HepG2 (cell line): Measurements from ENCODE around the gene HAGH. TPM values are rescaled to one million over a fixed set of nuclear protein-coding genes. Genes with fewer than 3 reads are reported as not detected.

Source experiments
- BCL6 ChIP-seq: IDR thresholded peaks from 2 replicates; pipeline ENCODE4 v1.6.1; 2016; ENCODE audit warnings: missing genetic modification reagents, missing compliant biosample characterization
- FOXK1 ChIP-seq: sonication (generic); formaldehyde crosslinking; IDR thresholded peaks from 2 replicates; pipeline ENCODE4 v1.4.0; 2020; ENCODE audit warnings: low read depth, missing genetic modification reagents, borderline replicate concordance
- GZF1 ChIP-seq: sonication (generic); formaldehyde crosslinking; IDR thresholded peaks from 2 replicates; pipeline ENCODE4 v1.5.1; 2020; ENCODE audit warnings: mild to moderate bottlenecking, missing genetic modification reagents
- HDAC1 ChIP-seq: sonication (generic); formaldehyde crosslinking; IDR thresholded peaks from 2 replicates; pipeline ENCODE4 v1.5.1; 2020; ENCODE audit warnings: mild to moderate bottlenecking, missing genetic modification reagents
- HNF1B ChIP-seq: sonication (generic); formaldehyde crosslinking; IDR thresholded peaks from 2 replicates; pipeline ENCODE4 v1.5.1; 2020; ENCODE audit warnings: mild to moderate bottlenecking, moderate library complexity, missing genetic modification reagents
- HNRNPH1 ChIP-seq: fragments of 200-400 bp; formaldehyde crosslinking; optimal IDR thresholded peaks from 2 replicates; pipeline ENCODE3; 2017; ENCODE audit warnings: mild to moderate bottlenecking, low read depth, low read length
- JUN ChIP-seq: sonication (generic); formaldehyde crosslinking; IDR thresholded peaks from 2 replicates; pipeline ENCODE4 v1.4.0; 2020; ENCODE audit warnings: mild to moderate bottlenecking, missing genetic modification reagents
- MEIS1 ChIP-seq: sonication (generic); formaldehyde crosslinking; IDR thresholded peaks from 2 replicates; pipeline ENCODE4 v1.9.0; 2021; ENCODE audit warnings: mild to moderate bottlenecking, missing genetic modification reagents, moderate library complexity, borderline replicate concordance
- REST ChIP-seq, 2 experiments: IDR thresholded peaks; 2 replicates each; pipeline ENCODE4 v1.6.1; 2011 to 2012; ENCODE audit warnings: low read length in 2 of 2, borderline replicate concordance in 1 of 2, low read depth in 1 of 2, mild to moderate bottlenecking in 1 of 2, moderate library complexity in 1 of 2
- TERF1 ChIP-seq: sonication (generic); formaldehyde crosslinking; IDR thresholded peaks from 2 replicates; pipeline ENCODE4 v1.8.0; 2022; ENCODE audit warnings: mild to moderate bottlenecking, missing genetic modification reagents, moderate library complexity
- TOE1 ChIP-seq: sonication (generic); formaldehyde crosslinking; IDR thresholded peaks from 2 replicates; pipeline ENCODE4 v1.4.0; 2020; ENCODE audit warnings: mild to moderate bottlenecking, missing genetic modification reagents
- XBP1 ChIP-seq: sonication (generic); formaldehyde crosslinking; IDR thresholded peaks from 2 replicates; pipeline ENCODE4 v1.5.0; 2020; ENCODE audit warnings: missing genetic modification reagents
- ZFP62 ChIP-seq: sonication (generic); formaldehyde crosslinking; IDR thresholded peaks from 2 replicates; pipeline ENCODE4 v1.4.0; 2020; ENCODE audit warnings: missing genetic modification reagents
- ZHX1 ChIP-seq: sonication (generic); formaldehyde crosslinking; IDR thresholded peaks from 2 replicates; pipeline ENCODE4 v1.8.1; 2022; ENCODE audit warnings: low read depth, mild to moderate bottlenecking, missing genetic modification reagents
- ZNF234 ChIP-seq: sonication (generic); formaldehyde crosslinking; conservative IDR thresholded peaks from 2 replicates; pipeline ENCODE4 v1.5.1; 2020; ENCODE audit warnings: mild to moderate bottlenecking, missing genetic modification reagents
- ZNF660 ChIP-seq: sonication (generic); formaldehyde crosslinking; IDR thresholded peaks from 2 replicates; pipeline ENCODE4 v1.5.1; 2020; ENCODE audit warnings: mild to moderate bottlenecking, low read depth, missing genetic modification reagents, borderline replicate concordance
- ZNF740 ChIP-seq: sonication (generic); formaldehyde crosslinking; IDR thresholded peaks from 2 replicates; pipeline ENCODE4 v1.4.0; 2020; ENCODE audit warnings: missing genetic modification reagents
- polyA plus RNA-seq, 8 experiments: library from polyadenylated mRNA; depleted of rRNA in 3 of 8; stranded (reverse) in 7 of 8; unstranded in 1 of 8; fragments of >200 nt; fragmentation: Illumina TruSeq in 4 of 8; extraction: Trizol in 4 of 8; gene quantifications; 2 replicates each; pipeline versions ENCODE4 v1.2.1 to v1.2.3, GENCODE V29; 2011 to 2016; ENCODE audit warnings: low read depth in 4 of 8, missing spikeins in 1 of 8, mixed read lengths in 1 of 8; ENCODE audit not compliant: insufficient read depth in 1 of 8
- total RNA-seq, 5 experiments: library from RNA; depleted of rRNA; stranded (reverse); fragments of >200 nt; fragmentation: Illumina TruSeq; extraction: Trizol; gene quantifications; 2 replicates each; pipeline ENCODE4 v1.2.3, GENCODE V29; 2016; ENCODE audit warnings: low read depth in 1 of 5

Gene HAGH
- total and polyA plus RNA-seq, 2 of the 13 experiments (the other 11 are each of a cell fraction or from before 2014, with no cell fraction given) = 70.4 to 95.4 TPM

GRCh38 chr16:1870365-1871082 lies 43.9 kb upstream of the HAGH start (continued):
- TF ChIP-seq ZHX1 (CRISPR knock-in tag) = no peak
- no peak for TF ChIP-seq ZNF234 (CRISPR knock-in tag)
- peak; percentile 24; the same call in 1 of the 2 replicates for TF ChIP-seq BCL6 (CRISPR knock-in tag)
- no peak for TF ChIP-seq MEIS1
- no peak for TF ChIP-seq ZNF740 (CRISPR knock-in tag)
- TF ChIP-seq HNRNPH1 = no peak
- no peak; the same call in 1 of the 2 replicates for TF ChIP-seq HNF1B
- TF ChIP-seq GZF1 (CRISPR knock-in tag) = no peak
- TF ChIP-seq HDAC1 (CRISPR knock-in tag) = no peak
- no peak for TF ChIP-seq TERF1 (CRISPR knock-in tag)
- TF ChIP-seq FOXK1 (CRISPR knock-in tag) = no peak
- no peak for TF ChIP-seq XBP1 (CRISPR knock-in tag)
- TF ChIP-seq JUN (CRISPR knock-in tag) = peak; percentile 40; the same call in 1 of the 2 replicates
- no peak for TF ChIP-seq ZNF660 (CRISPR knock-in tag)
- TF ChIP-seq TOE1 (CRISPR knock-in tag) = no peak
- no peak for TF ChIP-seq REST (IDR thresholded peaks at IDR 0.05; ENCODE audit: borderline replicate concordance in 1 of 2, low read depth in 1 of 2, low read length in 2 of 2)
- TF ChIP-seq ZFP62 (CRISPR knock-in tag) = no peak
